Esophagus muscularis mucosa (tissue), 4 donors: ENCODE results near the gene CALML3. TPM values are rescaled to one million over a fixed set of nuclear protein-coding genes. Genes with fewer than 3 reads are reported as not detected.

ENCODE experiments used
- DNase-seq: peaks from one replicate; pipeline ENCODE4 v3.0.0-alpha.2; 2017; ENCODE audit errors: extremely low spot score
- H3K27ac ChIP-seq, 4 donors: fragments of 200-600 bp; sonication (generic); replicated peaks in 1 of 4; 1 replicate in 3 of 4; 2 replicates in 1 of 4; pipeline ENCODE4 v1.5.1; 2016 to 2019; ENCODE audit warnings: mild to moderate bottlenecking in 1 of 4
- H3K27me3 ChIP-seq, 4 donors: fragments of 200-600 bp; sonication (generic); one replicate each; pipeline versions ENCODE4 v1.5.1 to v1.6.0; 2016 to 2019
- H3K36me3 ChIP-seq, 4 donors: fragments of 200-600 bp; sonication (generic); one replicate each; pipeline ENCODE4 v1.5.1; 2016 to 2019
- H3K4me1 ChIP-seq, 4 donors: fragments of 200-600 bp; sonication (generic); one replicate each; pipeline ENCODE4 v1.5.1; 2016 to 2019
- H3K4me3 ChIP-seq, 4 donors: fragments of 200-600 bp; sonication (generic); 1 replicate in 2 of 4; 2 replicates in 2 of 4; pipeline ENCODE4 v1.5.1; 2016 to 2019; ENCODE audit warnings: mild to moderate bottlenecking in 4 of 4, moderate library complexity in 1 of 4
- H3K9me3 ChIP-seq, 4 donors: fragments of 200-600 bp; sonication (generic); 1 replicate in 3 of 4; 2 replicates in 1 of 4; pipeline ENCODE4 v1.5.1; 2016 to 2019
- CTCF ChIP-seq, 3 experiments: fragments of 200-600 bp in 2 of 3; fragments of 450-650 bp in 1 of 3; sonication (generic) in 2 of 3; IDR thresholded peaks; one replicate each; pipeline ENCODE4 v1.5.1; 2017 to 2019; ENCODE audit warnings: antibody characterized with exemption in 3 of 3, mild to moderate bottlenecking in 2 of 3, moderate library complexity in 1 of 3
- EP300 ChIP-seq: sonication (generic); formaldehyde crosslinking; IDR thresholded peaks from one replicate; pipeline ENCODE4 v1.6.1; 2017; ENCODE audit warnings: antibody characterized with exemption
- POLR2A ChIP-seq: fragments of 450-650 bp; IDR thresholded peaks from one replicate; pipeline ENCODE4 v1.6.1; 2017; ENCODE audit warnings: antibody characterized with exemption, moderate library complexity, mild to moderate bottlenecking, low read depth
- POLR2AphosphoS5 ChIP-seq, 2 donors: sonication (generic); formaldehyde crosslinking; IDR thresholded peaks; one replicate each; pipeline ENCODE4 v1.6.1; 2017; ENCODE audit warnings: antibody characterized with exemption in 2 of 2
- WGBS: methylation state at CpG from one replicate; pipeline ENCODE4 v1.1.5; 2018; 5-methylcytosine and 5-hydroxymethylcytosine counted together
- intact Hi-C: fragments of 100-400 bp; cut with DNase I; formaldehyde crosslinking; loops from one replicate; pipeline ENCODE4 v1.15.1; 2023
- total RNA-seq, 4 donors: library from RNA; depleted of rRNA; stranded (reverse); fragments of >200 nt; gene quantifications; one replicate each; pipeline versions ENCODE4 v1.1.0 to v1.2.1, GENCODE V29; 2016

Gene CALML3
- total RNA-seq, 4 donors from 2014 or later = not detected

- TF ChIP-seq EP300 (no peak), POLR2A (no peak), CTCF (IDR thresholded peaks at IDR 0.05) (no peak), POLR2AphosphoS5 (IDR thresholded peaks at IDR 0.05) (no peak)
- 81% methylated on average over 10 of the region's 14 CpGs for WGBS
- Histone ChIP-seq H3K27me3 (no peaks in the 10 kb centered on the region), H3K36me3 (no peaks in the 10 kb centered on the region), H3K4me1 (peaks cover 0 to 45% (median 35%) of the 10 kb centered on the region in 4 donors), H3K9me3 (no peaks in the 10 kb centered on the region), H3K27ac (peak overlapping the region; percentile 53 to 70 (median 66)), H3K4me3 (no peak overlapping the region)
- DNase-seq = no peak
- intact Hi-C loops = no loop called here
These were observed 49.9 kb downstream of the CALML3 start for GRCh38 chr10:5574642-5575131.

GRCh38 chr10:5575144-5575481 is 50.4 kb downstream of the CALML3 start:
- no peaks in the 10 kb centered on the region for H3K9me3 ChIP-seq
- peaks cover 0 to 45% (median 33%) of the 10 kb centered on the region in 4 donors for H3K4me1 ChIP-seq
- intact Hi-C loops = no loop called here
- H3K4me3 ChIP-seq = peak overlapping the region in 1 of 4 donors; percentile 13
- peak overlapping the region; percentile 53 to 70 (median 66) for H3K27ac ChIP-seq
- DNase-seq = no peak
- TF ChIP-seq POLR2AphosphoS5 (IDR thresholded peaks at IDR 0.05) (no peak), CTCF (IDR thresholded peaks at IDR 0.05) (no peak), EP300 (no peak), POLR2A (no peak)
- H3K27me3 ChIP-seq = no peaks in the 10 kb centered on the region
- H3K36me3 ChIP-seq = no peaks in the 10 kb centered on the region
- 63% methylated on average over 9 of the region's 9 CpGs for WGBS

GRCh38 chr10:5575482-5576153 is 50.9 kb downstream of the CALML3 start:
- Histone ChIP-seq H3K9me3 (peaks cover 0 to under 1% (median 0%) of the 10 kb centered on the region in 4 donors), H3K4me1 (peaks cover 0 to 41% (median 31%) of the 10 kb centered on the region in 4 donors), H3K36me3 (no peaks in the 10 kb centered on the region), H3K27ac (peak overlapping the region; percentile 53 to 70 (median 66)), H3K27me3 (no peaks in the 10 kb centered on the region), H3K4me3 (peak overlapping the region in 2 of 4 donors; percentile 5 to 13)
- no peak for DNase-seq
- intact Hi-C loops = no loop called here
- 65% methylated on average over 16 of the region's 23 CpGs for WGBS
- TF ChIP-seq POLR2AphosphoS5 (IDR thresholded peaks at IDR 0.05) (peak in 1 of 2 donors; percentile 53), CTCF (IDR thresholded peaks at IDR 0.05) (no peak)

- intact Hi-C loops = no loop called here
- no peaks in the 10 kb centered on the region for H3K36me3 ChIP-seq
- H3K4me3 ChIP-seq = no peak overlapping the region
- 96% methylated on average over 4 of the region's 4 CpGs for WGBS
- peak overlapping the region in 3 of 4 donors; percentile 53 to 70 (median 68) for H3K27ac ChIP-seq
- TF ChIP-seq EP300 (no peak), POLR2A (no peak), CTCF (IDR thresholded peaks at IDR 0.05) (no peak), POLR2AphosphoS5 (IDR thresholded peaks at IDR 0.05) (no peak)
- peaks cover 0 to 7% (median 0%) of the 10 kb centered on the region in 4 donors for H3K9me3 ChIP-seq
- H3K27me3 ChIP-seq = no peaks in the 10 kb centered on the region
- no peak for DNase-seq
- peaks cover 0 to 41% (median 31%) of the 10 kb centered on the region in 4 donors for H3K4me1 ChIP-seq
These were observed 51.5 kb downstream of the CALML3 start for GRCh38 chr10:5576154-5576748.

Other genes starting within 250 kb of the CALML3 start
- gene UCN3, start 160.0 kb upstream of the CALML3 start, total RNA-seq = not detected
- gene TUBAL3, start 120.1 kb upstream of the CALML3 start, total RNA-seq = under 1 TPM in 3 of 4 donors, not detected in 1; 0.34 to 0.66 (median 0.52) TPM
- 100 to 1,000 TPM; 272 to 430 (median 363) TPM for gene NET1, start 112.4 kb upstream of the CALML3 start, total RNA-seq
- not detected for gene CALML5, start 25.4 kb upstream of the CALML3 start, total RNA-seq
- gene ASB13, start 141.6 kb downstream of the CALML3 start, total RNA-seq = 10 to 100 TPM; 15.4 to 24.0 (median 17.4) TPM
- 10 to 100 TPM; 56.9 to 66.3 (median 63.9) TPM for gene TASOR2, start 159.9 kb downstream of the CALML3 start, total RNA-seq